ENCODE measurements around the gene UBXN6. TPM values are rescaled to one million over a fixed set of nuclear protein-coding genes. Genes with fewer than 3 reads are reported as not detected.

The UBXN6 gene
- 100 to 1,000 TPM in 1 of 5 donors, 10 to 100 TPM in 4; 68.2 to 133 (median 89.3) TPM for polyA plus RNA-seq (ENCODE audit: insufficient read depth in 1 of 5, insufficient read length in 5 of 5, low replicate concordance in 1 of 5)
- long read RNA-seq, donor 1, full-length matches to known transcripts = 101 of 110 reads
- long read RNA-seq, donor 1, partial matches to known transcripts = 9 of 110 reads
- long read RNA-seq, donor 1, other reads (novel, unspliced or antisense) = 0 of 110 reads
- long read RNA-seq, donor 2, full-length matches to known transcripts = 37 of 108 reads
- long read RNA-seq, donor 2, partial matches to known transcripts = 71 of 108 reads
- long read RNA-seq, donor 2, other reads (novel, unspliced or antisense) = 0 of 108 reads
- long read RNA-seq, donor 3, full-length matches to known transcripts = 65 of 84 reads
- long read RNA-seq, donor 3, partial matches to known transcripts = 19 of 84 reads
- long read RNA-seq, donor 3, other reads (novel, unspliced or antisense) = 0 of 84 reads
- long read RNA-seq, donor 4, full-length matches to known transcripts = 51 of 60 reads
- long read RNA-seq, donor 4, partial matches to known transcripts = 9 of 60 reads
- long read RNA-seq, donor 4, other reads (novel, unspliced or antisense) = 0 of 60 reads
- long read RNA-seq, donor 5, full-length matches to known transcripts = 57 of 70 reads
- long read RNA-seq, donor 5, partial matches to known transcripts = 13 of 70 reads
- long read RNA-seq, donor 5, other reads (novel, unspliced or antisense) = 0 of 70 reads
- long read RNA-seq, donor 6, full-length matches to known transcripts = 84 of 95 reads
- long read RNA-seq, donor 6, partial matches to known transcripts = 11 of 95 reads
- long read RNA-seq, donor 6, other reads (novel, unspliced or antisense) = 0 of 95 reads
- long read RNA-seq, donor 7, full-length matches to known transcripts = 78 of 78 reads
- long read RNA-seq, donor 7, partial matches to known transcripts = 0 of 78 reads
- long read RNA-seq, donor 7, other reads (novel, unspliced or antisense) = 0 of 78 reads
- long read RNA-seq, donor 8, full-length matches to known transcripts = 44 of 44 reads
- long read RNA-seq, donor 8, partial matches to known transcripts = 0 of 44 reads
- long read RNA-seq, donor 8, other reads (novel, unspliced or antisense) = 0 of 44 reads

GRCh38 chr19:4457654-4458395 is at the start of gene UBXN6:
UBXN6 (minus strand) TSS chr19:4457794; CDS start chr19:4457697, 97 bp downstream.
- DNase-seq = peak; percentile 95 to 96

- DNase-seq = no peak
These were observed 49.5 kb upstream of the UBXN6 start for GRCh38 chr19:4507150-4507452.

GRCh38 chr19:4506449-4507149 is 49.0 kb upstream of the UBXN6 start:
- DNase-seq = no peak

GRCh38 chr19:4505570-4506448 is 48.2 kb upstream of the UBXN6 start:
- no peak for DNase-seq

- no peak for DNase-seq
These were observed 47.4 kb upstream of the UBXN6 start for GRCh38 chr19:4504891-4505569.

- no peak for DNase-seq
These were observed 46.7 kb upstream of the UBXN6 start for GRCh38 chr19:4504297-4504701.

GRCh38 chr19:4503825-4504170 is 46.2 kb upstream of the UBXN6 start:
- DNase-seq = no peak

GRCh38 chr19:4503132-4503824 is 45.7 kb upstream of the UBXN6 start:
- DNase-seq = no peak

GRCh38 chr19:4502282-4503131 is 44.9 kb upstream of the UBXN6 start:
- DNase-seq = no peak

GRCh38 chr19:4501691-4502090 is 44.1 kb upstream of the UBXN6 start:
- no peak for DNase-seq

- no peak for DNase-seq
These were observed 43.4 kb upstream of the UBXN6 start for GRCh38 chr19:4500841-4501591.

- no peak for DNase-seq
These were observed 42.3 kb upstream of the UBXN6 start for GRCh38 chr19:4499855-4500254.

- no peak for DNase-seq
These were observed 41.7 kb upstream of the UBXN6 start for GRCh38 chr19:4499318-4499717.

- DNase-seq = no peak
These were observed 41.1 kb upstream of the UBXN6 start for GRCh38 chr19:4498694-4499093.

GRCh38 chr19:4497770-4498389 is 40.3 kb upstream of the UBXN6 start:
- no peak for DNase-seq

GRCh38 chr19:4496304-4496703 is 38.7 kb upstream of the UBXN6 start:
- DNase-seq = no peak

GRCh38 chr19:4495471-4495870 is 37.9 kb upstream of the UBXN6 start:
- DNase-seq = no peak

Data from right lung (tissue), 10 donors.